Caco-2 (cell line): ENCODE results near the gene MAP4K1. TPM values are rescaled to one million over a fixed set of nuclear protein-coding genes. Genes with fewer than 3 reads are reported as not detected.

ENCODE experiments used
- BruUV-seq: library from RNA; stranded (reverse); fragments of 400-500 nt; replicated peaks from 2 replicates; lab custom pipeline; 2021; lab: Mats Ljungman, UMichigan
- CTCF ChIA-PET: fragments of 300-600 bp; sonication (Branson Sonifier 250); formaldehyde crosslinking; loops from one replicate; lab custom pipeline; 2022; ENCODE audit warnings: antibody characterized with exemption; lab: Charles Lee
- POLR2A ChIA-PET: fragments of 300-600 bp; sonication (Branson Sonifier 250); formaldehyde crosslinking; loops from one replicate; lab custom pipeline; 2022; ENCODE audit warnings: antibody characterized with exemption; lab: Charles Lee
- DNase-seq, 2 experiments: peaks; one replicate each; pipeline versions ENCODE4 v3.0.0 to v3.0.0-alpha.2; 2020 to 2022
- H3K27me3 ChIP-seq: replicated peaks from 2 replicates; pipeline ENCODE4 v1.6.0; 2011; ENCODE audit warnings: low read length; ENCODE audit not compliant: control insufficient read depth, insufficient read depth
- H3K36me3 ChIP-seq: 2 replicates; pipeline ENCODE4 v1.5.1; 2011; ENCODE audit warnings: low read length; ENCODE audit not compliant: control insufficient read depth, insufficient read depth
- H3K4me1 ChIP-seq: fragments of 250-450 bp; sonication (Bioruptor Pico); 2 replicates; pipeline ENCODE4 v1.5.1; 2020; ENCODE audit warnings: mild to moderate bottlenecking
- H3K4me3 ChIP-seq: 2 replicates; pipeline ENCODE4 v1.5.1; 2011; ENCODE audit warnings: low read depth, mild to moderate bottlenecking, control low read depth, low read length
- H3K9me3 ChIP-seq: fragments of 250-450 bp; sonication (Bioruptor Pico); 2 replicates; pipeline ENCODE4 v1.5.1; 2020; ENCODE audit warnings: mild to moderate bottlenecking, moderate library complexity
- H3K27ac Mint-ChIP-seq: one replicate; pipeline ENCODE4 v1.8.0; 2022; ENCODE audit warnings: mixed read lengths; ENCODE audit not compliant: unreplicated experiment
- H3K27me3 Mint-ChIP-seq: one replicate; pipeline ENCODE4 v1.8.0; 2022; ENCODE audit warnings: mixed read lengths; ENCODE audit not compliant: insufficient read depth, unreplicated experiment
- H3K36me3 Mint-ChIP-seq: one replicate; pipeline ENCODE4 v1.8.0; 2022; ENCODE audit warnings: mild to moderate bottlenecking, mixed read lengths; ENCODE audit not compliant: insufficient read depth, unreplicated experiment
- H3K4me1 Mint-ChIP-seq: one replicate; pipeline ENCODE4 v1.8.0; 2022; ENCODE audit warnings: low read depth, mixed read lengths; ENCODE audit not compliant: unreplicated experiment
- H3K4me3 Mint-ChIP-seq: one replicate; pipeline ENCODE4 v1.8.0; 2022; ENCODE audit warnings: mild to moderate bottlenecking, moderate library complexity, mixed read lengths; ENCODE audit not compliant: unreplicated experiment
- H3K9me3 Mint-ChIP-seq: one replicate; pipeline ENCODE4 v1.8.0; 2022; ENCODE audit warnings: mixed read lengths; ENCODE audit not compliant: unreplicated experiment
- intact Hi-C: fragments of 100-400 bp; cut with micrococcal nuclease; formaldehyde crosslinking; loops from one replicate; pipeline ENCODE4 v1.10.0; 2022; ENCODE audit not compliant: unreplicated experiment
- total RNA-seq: library from RNA; stranded (reverse); gene quantifications from 2 replicates; pipeline ENCODE4 v1.2.3, GENCODE V29; 2022
- TF ChIP-seq, protein P1 (sequence below), 2 experiments: fragments of 200-600 bp in 1 of 2; IDR thresholded peaks; 1 replicate in 1 of 2; 2 replicates in 1 of 2; pipeline versions ENCODE4 v1.5.1 to v1.8.0; 2011 to 2022; ENCODE audit warnings: antibody characterized with exemption in 1 of 2, control low read depth in 1 of 2, inconsistent platforms in 1 of 2, low read depth in 1 of 2, low read length in 1 of 2, mild to moderate bottlenecking in 1 of 2, moderate library complexity in 1 of 2; ENCODE audit not compliant: insufficient read depth in 1 of 2, severe bottlenecking in 1 of 2, unreplicated experiment in 1 of 2

Gene MAP4K1
- total RNA-seq, 1 experiment from 2014 or later = 1.7 TPM

DNA sequence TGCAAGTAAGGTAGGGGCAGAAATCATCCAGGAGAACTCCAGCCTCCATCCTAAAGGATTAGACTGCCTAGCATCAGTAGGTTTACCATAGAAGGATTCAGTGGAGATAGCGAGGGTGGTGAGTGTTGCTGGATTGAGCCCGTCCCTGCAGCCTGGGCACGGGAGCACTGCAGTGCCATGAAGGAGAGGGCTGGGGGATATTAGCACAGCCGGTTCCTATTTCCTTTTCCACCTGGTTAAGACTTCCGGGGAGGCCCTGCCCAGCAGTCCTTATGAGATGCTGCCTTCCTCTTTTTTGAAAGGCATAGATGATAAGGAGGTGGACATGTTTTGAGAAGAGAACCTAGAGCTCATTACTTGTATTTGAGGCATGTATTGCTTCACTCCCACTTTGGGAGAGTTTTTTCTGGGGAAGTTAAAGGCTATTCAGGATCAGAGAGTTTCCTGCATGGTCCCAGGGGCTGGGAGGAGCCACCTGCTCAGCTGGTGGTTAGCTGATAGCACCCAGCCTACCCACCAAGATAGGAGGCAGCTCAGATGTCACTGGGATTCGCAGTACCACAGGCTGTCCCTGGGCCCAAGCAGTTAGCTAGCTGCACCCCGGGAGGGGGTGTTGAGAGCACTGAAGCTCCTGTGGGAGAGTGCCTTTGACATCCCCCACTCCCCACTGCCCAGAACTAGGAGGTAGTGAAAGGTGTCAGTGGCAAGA is 46.9 kb upstream of the MAP4K1 start:
- no TSS peak for BruUV-seq
- H3K4me1 Mint-ChIP-seq = peaks cover 83% of the 10 kb centered on the region
- H3K9me3 ChIP-seq = no peaks in the 10 kb centered on the region
- no peak for DNase-seq
- TF ChIP-seq, protein P1, sequence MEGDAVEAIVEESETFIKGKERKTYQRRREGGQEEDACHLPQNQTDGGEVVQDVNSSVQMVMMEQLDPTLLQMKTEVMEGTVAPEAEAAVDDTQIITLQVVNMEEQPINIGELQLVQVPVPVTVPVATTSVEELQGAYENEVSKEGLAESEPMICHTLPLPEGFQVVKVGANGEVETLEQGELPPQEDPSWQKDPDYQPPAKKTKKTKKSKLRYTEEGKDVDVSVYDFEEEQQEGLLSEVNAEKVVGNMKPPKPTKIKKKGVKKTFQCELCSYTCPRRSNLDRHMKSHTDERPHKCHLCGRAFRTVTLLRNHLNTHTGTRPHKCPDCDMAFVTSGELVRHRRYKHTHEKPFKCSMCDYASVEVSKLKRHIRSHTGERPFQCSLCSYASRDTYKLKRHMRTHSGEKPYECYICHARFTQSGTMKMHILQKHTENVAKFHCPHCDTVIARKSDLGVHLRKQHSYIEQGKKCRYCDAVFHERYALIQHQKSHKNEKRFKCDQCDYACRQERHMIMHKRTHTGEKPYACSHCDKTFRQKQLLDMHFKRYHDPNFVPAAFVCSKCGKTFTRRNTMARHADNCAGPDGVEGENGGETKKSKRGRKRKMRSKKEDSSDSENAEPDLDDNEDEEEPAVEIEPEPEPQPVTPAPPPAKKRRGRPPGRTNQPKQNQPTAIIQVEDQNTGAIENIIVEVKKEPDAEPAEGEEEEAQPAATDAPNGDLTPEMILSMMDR (IDR thresholded peaks at IDR 0.05; ENCODE audit: insufficient read depth in 1 of 2, low read depth in 1 of 2, low read length in 1 of 2, severe bottlenecking in 1 of 2, unreplicated experiment in 1 of 2) = no peak
- H3K36me3 Mint-ChIP-seq = peaks cover 94% of the 10 kb centered on the region
- no peaks in the 10 kb centered on the region for H3K27me3 Mint-ChIP-seq
- peak overlapping the region; percentile 20 for H3K4me3 Mint-ChIP-seq
- ChIA-PET POLR2A (interaction anchor here (0.6 to 1.0 kb wide), 3 partner anchors 15 to 22 kb away, joined by 3 to 5 read pairs (median 4); no protein-coding TSS in a partner anchor), CTCF (interaction anchor here (0.7 kb wide), 1 partner anchor 262 kb away, joined by 5 read pairs; the partner anchor contains the start of gene FAM98C)
- H3K4me3 ChIP-seq = no peak overlapping the region
- H3K27ac Mint-ChIP-seq = peak overlapping the region; percentile 92
- H3K27me3 ChIP-seq = no peaks in the 10 kb centered on the region
- H3K4me1 ChIP-seq = peaks cover 100% of the 10 kb centered on the region
- intact Hi-C loops = no loop called here
- H3K9me3 Mint-ChIP-seq = no peaks in the 10 kb centered on the region
- H3K36me3 ChIP-seq = peaks cover 4% of the 10 kb centered on the region; the same call in 1 of the 2 replicates

DNA sequence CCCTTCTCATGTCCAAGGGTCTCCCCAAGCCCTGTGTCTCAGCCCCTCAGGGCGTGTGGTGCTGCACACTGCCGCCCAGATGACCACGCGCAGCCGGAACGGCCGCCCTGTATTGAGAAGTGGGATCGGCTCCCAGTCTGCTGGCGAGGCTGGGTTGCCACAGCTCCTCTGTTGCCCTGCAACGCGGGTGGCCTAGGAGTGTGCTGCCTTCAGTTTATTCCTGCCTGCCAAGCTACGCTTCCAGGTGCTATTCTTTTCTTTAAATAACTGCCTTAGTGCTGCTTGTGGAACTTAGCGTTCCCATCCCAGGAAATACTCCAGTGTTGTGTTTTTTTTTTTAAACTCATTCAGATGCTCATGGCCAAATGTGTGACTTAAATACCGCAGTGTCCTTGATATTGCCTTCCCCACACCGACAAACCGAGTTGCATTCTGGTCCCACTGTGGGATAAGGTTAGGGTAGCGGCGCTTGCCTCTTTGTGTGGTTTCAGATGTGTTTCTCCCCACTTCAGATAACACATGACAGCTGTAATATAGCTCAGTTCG is 46.3 kb upstream of the MAP4K1 start:
- intact Hi-C loops = loop anchor here (2.0 kb wide), 1 partner anchor 17 kb away; the partner anchor contains the start of gene ACTN4
- H3K36me3 Mint-ChIP-seq = peaks cover 94% of the 10 kb centered on the region
- peaks cover 77% of the 10 kb centered on the region for H3K4me1 Mint-ChIP-seq
- H3K27me3 Mint-ChIP-seq = no peaks in the 10 kb centered on the region
- H3K27me3 ChIP-seq = no peaks in the 10 kb centered on the region
- TF ChIP-seq, protein P1 (IDR thresholded peaks at IDR 0.05; ENCODE audit: insufficient read depth in 1 of 2, low read depth in 1 of 2, low read length in 1 of 2, severe bottlenecking in 1 of 2, unreplicated experiment in 1 of 2) = no peak
- H3K4me1 ChIP-seq = peaks cover 100% of the 10 kb centered on the region
- no peak for DNase-seq
- no peaks in the 10 kb centered on the region for H3K9me3 ChIP-seq
- no TSS peak for BruUV-seq
- ChIA-PET CTCF (interaction anchor here (0.7 kb wide), 1 partner anchor 261 kb away, joined by 5 read pairs; the partner anchor contains the start of gene FAM98C), POLR2A (interaction anchor here (0.9 to 2.8 kb wide), 3 partner anchors 19 to 22 kb away, joined by 4 to 16 read pairs (median 5); no protein-coding TSS in a partner anchor)
- H3K9me3 Mint-ChIP-seq = no peaks in the 10 kb centered on the region
- H3K4me3 Mint-ChIP-seq = peak overlapping the region; percentile 20
- peaks cover 4% of the 10 kb centered on the region; the same call in 1 of the 2 replicates for H3K36me3 ChIP-seq
- H3K4me3 ChIP-seq = no peak overlapping the region
- peak overlapping the region; percentile 92 for H3K27ac Mint-ChIP-seq

DNA sequence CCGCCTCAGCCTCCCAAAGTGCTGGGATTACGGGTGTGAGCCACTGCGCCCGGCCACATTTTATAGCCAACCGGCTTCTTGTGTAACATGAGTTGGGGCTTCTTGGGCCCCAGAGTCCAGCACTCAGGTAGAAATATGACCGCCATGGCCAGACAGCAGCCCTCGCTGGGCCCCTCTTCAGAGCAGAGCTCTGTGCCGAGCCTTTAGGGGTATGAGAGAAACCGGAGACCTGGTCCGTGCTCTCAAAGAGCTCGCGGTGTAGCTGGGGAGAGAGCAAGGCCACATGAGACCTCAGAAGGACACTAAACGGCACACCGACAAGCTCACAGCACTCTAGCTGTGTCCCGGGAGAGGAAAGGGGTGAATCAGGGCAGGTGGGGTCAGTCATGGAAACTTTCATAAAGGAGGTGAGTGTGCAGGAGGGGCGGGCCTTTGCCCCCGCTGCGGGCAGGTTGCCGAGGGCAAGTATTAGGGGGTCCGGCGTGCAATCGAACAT is 45.5 kb upstream of the MAP4K1 start:
- POLR2A ChIA-PET = interaction anchor here (0.7 to 2.8 kb wide), 4 partner anchors 13 to 37 kb away, joined by 5 to 16 read pairs (median 6); partner anchors contain the start of gene ACTN4
- H3K36me3 ChIP-seq = peaks cover 4% of the 10 kb centered on the region; the same call in 1 of the 2 replicates

More for the DNA sequence above, 45.5 kb upstream of the MAP4K1 start:
- H3K27me3 ChIP-seq = no peaks in the 10 kb centered on the region
- Mint-ChIP-seq H3K36me3 (peaks cover 94% of the 10 kb centered on the region), H3K4me3 (peak overlapping the region; percentile 22), H3K27ac (peak overlapping the region; percentile 92), H3K4me1 (peaks cover 73% of the 10 kb centered on the region), H3K27me3 (no peaks in the 10 kb centered on the region), H3K9me3 (no peaks in the 10 kb centered on the region)
- DNase-seq = no peak
- no peaks in the 10 kb centered on the region for H3K9me3 ChIP-seq
- H3K4me1 ChIP-seq = peaks cover 100% of the 10 kb centered on the region
- TF ChIP-seq, protein P1 (IDR thresholded peaks at IDR 0.05; ENCODE audit: insufficient read depth in 1 of 2, low read depth in 1 of 2, low read length in 1 of 2, severe bottlenecking in 1 of 2, unreplicated experiment in 1 of 2) = no peak
- CTCF ChIA-PET = interaction anchor here (1.1 to 1.6 kb wide), 2 partner anchors 9 to 20 kb away, joined by 3 to 5 read pairs; no protein-coding TSS in a partner anchor
- intact Hi-C loops = loop anchor here (2.0 kb wide), 1 partner anchor 16 kb away; the partner anchor contains the start of gene ACTN4
- BruUV-seq = no TSS peak
- no peak overlapping the region for H3K4me3 ChIP-seq
